CD4-positive, alpha-beta memory T cell (primary cell): ENCODE measurements around the gene OMG. TPM values are rescaled to one million over a fixed set of nuclear protein-coding genes. Genes with fewer than 3 reads are reported as not detected.
"Not testable (repeated sequence)": the region's sequence is repeated elsewhere in the genome, so short reads cannot be mapped to it uniquely, and the experiment has no call there.

ENCODE experiments used
- CTCF ChIA-PET: fragments of 350-600 bp; sonication (Branson Sonifier 250); formaldehyde crosslinking; loops from one replicate; lab custom pipeline; 2021; ENCODE audit warnings: inconsistent platforms; ENCODE audit not compliant: partially characterized antibody; lab: Charles Lee
- POLR2A ChIA-PET: fragments of 350-600 bp; sonication (Branson Sonifier 250); formaldehyde crosslinking; loops from one replicate; lab custom pipeline; 2021; ENCODE audit not compliant: partially characterized antibody; lab: Charles Lee
- DNase-seq, 5 donors: peaks; one replicate each; pipeline versions ENCODE4 v3.0.0 to v3.0.0-alpha.2; 2020 to 2022; ENCODE audit warnings: mixed read lengths in 1 of 5
- H3K27ac ChIP-seq: one replicate; pipeline ENCODE4 v1.7.0; 2013; ENCODE audit warnings: low read depth, low read length
- H3K27me3 ChIP-seq: 2 replicates; pipeline ENCODE4 v1.7.0; 2013; ENCODE audit warnings: mild to moderate bottlenecking, low read length, moderate library complexity; ENCODE audit not compliant: insufficient read depth
- H3K36me3 ChIP-seq: 2 replicates; pipeline ENCODE4 v1.7.0; 2013; ENCODE audit warnings: mild to moderate bottlenecking, low read length, moderate library complexity; ENCODE audit not compliant: insufficient read depth
- H3K4me1 ChIP-seq: 2 replicates; pipeline ENCODE4 v1.7.0; 2013; ENCODE audit warnings: mild to moderate bottlenecking, low read length, moderate library complexity; ENCODE audit not compliant: insufficient read depth
- H3K4me3 ChIP-seq, 2 donors: one replicate each; pipeline ENCODE4 v1.7.0; 2013; ENCODE audit warnings: low read length in 2 of 2, mild to moderate bottlenecking in 1 of 2
- H3K9me3 ChIP-seq, 2 donors: one replicate each; pipeline ENCODE4 v1.7.0; 2013; ENCODE audit warnings: low read length in 2 of 2, control low read depth in 1 of 2; ENCODE audit not compliant: control insufficient read depth in 1 of 2
- H3K27ac Mint-ChIP-seq, 7 donors: one replicate each; pipeline ENCODE4 v1.8.0; 2020 to 2021; ENCODE audit warnings: mixed read lengths in 7 of 7, mild to moderate bottlenecking in 6 of 7, inconsistent platforms in 3 of 7, moderate library complexity in 3 of 7
- H3K27me3 Mint-ChIP-seq, 2 donors: one replicate each; pipeline ENCODE4 v1.8.0; 2020 to 2021; ENCODE audit warnings: mixed read lengths in 2 of 2
- H3K36me3 Mint-ChIP-seq, 2 donors: one replicate each; pipeline ENCODE4 v1.8.0; 2020 to 2021; ENCODE audit warnings: mixed read lengths in 2 of 2, inconsistent platforms in 1 of 2, mild to moderate bottlenecking in 1 of 2
- H3K4me1 Mint-ChIP-seq, 4 donors: one replicate each; pipeline ENCODE4 v1.8.0; 2020 to 2021; ENCODE audit warnings: mixed read lengths in 4 of 4, mild to moderate bottlenecking in 1 of 4
- H3K4me3 Mint-ChIP-seq, 8 donors: one replicate each; pipeline ENCODE4 v1.8.0; 2020 to 2021; ENCODE audit warnings: mixed read lengths in 8 of 8, mild to moderate bottlenecking in 7 of 8, moderate library complexity in 6 of 8, inconsistent platforms in 3 of 8
- H3K9me3 Mint-ChIP-seq, 8 donors: one replicate each; pipeline ENCODE4 v1.8.0; 2020 to 2021; ENCODE audit warnings: mixed read lengths in 8 of 8, mild to moderate bottlenecking in 5 of 8, inconsistent platforms in 3 of 8, moderate library complexity in 1 of 8
- intact Hi-C: fragments of 100-400 bp; cut with micrococcal nuclease; formaldehyde crosslinking; loops from one replicate; pipeline ENCODE4 v1.15.1; 2023
- polyA plus RNA-seq, 2 donors: library from polyadenylated mRNA; unstranded; fragments of 300-500 nt; fragmentation: Illumina TruSeq; gene quantifications; one replicate each; pipeline ENCODE4 v1.2.3, GENCODE V29; 2021
- total RNA-seq, 2 experiments: library from RNA; stranded (reverse); gene quantifications; one replicate each; pipeline ENCODE4 v1.2.3, GENCODE V29; 2021

Gene OMG
- total and polyA plus RNA-seq, 4 experiments from 2014 or later = 0.61 to 0.84 (median 0.69) TPM; not detected in 1

DNA sequence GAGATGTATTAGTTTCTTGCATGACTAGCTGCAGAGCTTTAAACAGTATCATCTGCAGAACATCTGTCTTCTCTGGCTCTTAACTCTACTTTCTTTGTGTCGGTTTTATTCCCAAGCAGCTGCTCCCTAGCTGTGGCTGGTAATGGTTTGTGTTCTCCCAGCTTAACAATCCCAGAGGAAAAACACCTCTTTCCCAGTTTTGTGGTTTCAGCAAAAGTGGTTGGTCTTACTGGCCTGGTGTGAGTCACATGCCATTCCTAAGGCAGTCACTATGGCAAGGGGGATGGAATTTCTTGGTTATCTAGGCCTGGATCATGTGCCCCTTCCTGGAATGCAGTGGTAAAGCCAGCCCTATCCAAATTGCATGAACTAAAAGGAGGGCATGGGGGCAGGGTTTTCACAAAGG, 27.5 kb downstream of the OMG start:
- Mint-ChIP-seq H3K27me3 (no peaks in the 10 kb centered on the region), H3K4me1 (peaks cover 0 to 3% (median under 1%) of the 10 kb centered on the region in 4 donors), H3K9me3 (peaks cover 0 to 2% (median 0%) of the 10 kb centered on the region in 8 donors), H3K4me3 (no peak overlapping the region), H3K27ac (no peak overlapping the region), H3K36me3 (peaks cover 8 to 14% of the 10 kb centered on the region in 2 donors)
- Histone ChIP-seq H3K27ac (no peak overlapping the region), H3K4me3 (no peak overlapping the region), H3K9me3 (no peaks in the 10 kb centered on the region), H3K36me3 (peaks cover 3% of the 10 kb centered on the region), H3K27me3 (no peaks in the 10 kb centered on the region), H3K4me1 (no peaks in the 10 kb centered on the region)
- ChIA-PET POLR2A (no interaction called here), CTCF (interaction anchor here (1.0 kb wide), 1 partner anchor 16 kb away, joined by 3 read pairs; no protein-coding TSS in a partner anchor)
- intact Hi-C loops = no loop called here
- DNase-seq = no peak

DNA sequence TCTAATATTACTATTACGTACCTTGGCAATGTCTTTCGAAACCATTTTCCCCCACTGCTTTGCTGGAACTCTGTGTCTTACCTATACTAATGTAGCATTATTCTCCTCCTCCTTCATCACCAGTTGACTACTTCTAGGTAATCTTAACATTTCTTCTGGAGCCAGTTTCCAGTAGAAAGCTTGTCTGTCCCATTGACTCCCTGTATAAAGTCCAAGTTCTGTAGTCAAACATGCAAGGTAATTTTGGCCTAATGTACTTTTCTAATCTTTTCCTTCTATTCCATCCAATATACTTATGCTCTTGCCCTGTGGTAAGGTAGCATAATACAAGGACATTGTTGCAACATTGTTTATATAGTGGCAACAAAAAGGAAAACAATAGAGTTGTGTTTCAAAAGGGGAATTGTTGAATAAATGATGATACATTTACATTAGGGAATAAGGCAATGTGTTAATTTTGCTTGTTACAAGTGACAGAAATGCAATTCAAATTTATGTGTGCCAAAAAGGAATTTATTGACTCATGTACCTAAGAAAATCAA, 27.9 kb downstream of the OMG start:
- H3K4me1 ChIP-seq = no peaks in the 10 kb centered on the region
- H3K27ac ChIP-seq = no peak overlapping the region
- Mint-ChIP-seq H3K9me3 (peaks cover 0 to 2% (median 0%) of the 10 kb centered on the region in 8 donors), H3K4me3 (no peak overlapping the region), H3K4me1 (peaks cover 0 to 3% (median under 1%) of the 10 kb centered on the region in 4 donors), H3K27ac (peak overlapping the region in 1 of 7 donors; percentile 10), H3K36me3 (peaks cover 8 to 14% of the 10 kb centered on the region in 2 donors), H3K27me3 (no peaks in the 10 kb centered on the region)
- peaks cover 3% of the 10 kb centered on the region for H3K36me3 ChIP-seq
- ChIA-PET POLR2A (no interaction called here), CTCF (interaction anchor here (1.0 kb wide), 1 partner anchor 17 kb away, joined by 3 read pairs; no protein-coding TSS in a partner anchor)
- intact Hi-C loops = no loop called here
- H3K4me3 ChIP-seq = no peak overlapping the region
- no peaks in the 10 kb centered on the region for H3K9me3 ChIP-seq
- H3K27me3 ChIP-seq = no peaks in the 10 kb centered on the region
- DNase-seq = no peak

DNA sequence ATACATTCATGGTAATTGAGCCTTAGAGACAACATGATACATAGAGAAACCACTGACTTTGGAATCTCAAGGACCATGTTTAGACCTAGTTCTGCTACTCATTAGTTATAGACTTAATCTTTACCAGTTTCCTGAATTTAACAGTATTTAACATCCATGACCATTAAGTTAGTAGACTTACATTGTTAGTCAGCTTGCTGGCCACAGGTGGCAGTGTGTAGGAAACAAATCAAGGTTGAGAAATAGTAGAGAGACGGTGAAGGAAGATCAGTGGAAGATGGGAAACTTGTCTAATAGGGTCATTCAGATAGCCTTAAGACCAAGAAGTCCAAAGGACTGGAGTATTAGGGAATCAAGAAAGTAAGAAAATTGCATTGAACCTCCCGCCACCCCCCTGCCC, 31.0 kb downstream of the OMG start:
- H3K9me3 Mint-ChIP-seq = no peaks in the 10 kb centered on the region
- peak overlapping the region in 1 of 7 donors; percentile 26 for H3K27ac Mint-ChIP-seq

DNA sequence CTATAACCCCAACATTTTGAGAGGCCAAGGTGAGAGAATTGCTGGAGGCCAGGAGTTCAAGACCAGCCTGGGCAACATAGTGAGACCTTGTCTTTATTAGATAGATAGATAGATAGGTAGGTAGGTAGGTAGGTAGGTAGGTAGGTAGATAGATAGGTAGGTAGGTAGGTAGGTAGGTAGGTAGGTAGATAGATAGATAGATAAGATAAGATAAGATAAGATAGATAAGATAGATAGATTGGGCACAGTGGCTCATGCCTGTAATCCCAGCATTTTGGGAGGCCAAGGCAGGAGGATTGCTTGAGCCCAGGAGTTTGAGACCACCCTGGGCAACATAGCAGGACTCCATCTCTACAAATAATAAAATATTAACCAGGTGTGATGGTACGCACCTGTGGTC, 34.1 kb downstream of the OMG start:
- H3K27me3 Mint-ChIP-seq, CTCF ChIA-PET, intact Hi-C loops, H3K4me1 Mint-ChIP-seq, H3K36me3 ChIP-seq, POLR2A ChIA-PET, H3K4me3 ChIP-seq, DNase-seq, H3K4me3 Mint-ChIP-seq, H3K27ac ChIP-seq, H3K9me3 Mint-ChIP-seq, H3K9me3 ChIP-seq, H3K4me1 ChIP-seq, H3K27me3 ChIP-seq: not testable (repeated sequence)
- peak overlapping the region in 3 of 7 donors; percentile 36 to 78 (median 37) for H3K27ac Mint-ChIP-seq
- peaks cover 5 to 20% of the 10 kb centered on the region in 2 donors for H3K36me3 Mint-ChIP-seq

More for the DNA sequence above, 31.0 kb downstream of the OMG start:
- H3K27ac ChIP-seq = no peak overlapping the region
- no peaks in the 10 kb centered on the region for H3K4me1 ChIP-seq
- H3K4me3 ChIP-seq = no peak overlapping the region
- H3K4me3 Mint-ChIP-seq = no peak overlapping the region
- peaks cover 0 to 3% (median under 1%) of the 10 kb centered on the region in 4 donors for H3K4me1 Mint-ChIP-seq
- CTCF ChIA-PET = interaction anchor here (0.8 to 3.6 kb wide), 9 partner anchors 14 to 259 kb away, joined by 3 to 36 read pairs (median 4); no protein-coding TSS in a partner anchor
- DNase-seq = peak in 4 of 5 donors; percentile 3 to 19 (median 12)
- H3K9me3 ChIP-seq = no peaks in the 10 kb centered on the region
- H3K27me3 ChIP-seq = no peaks in the 10 kb centered on the region
- intact Hi-C loops = loop anchor here (1.0 to 2.0 kb wide), 3 partner anchors 47 to 107 kb away; partner anchors contain the start of gene EVI2A
- peaks cover 9 to 24% of the 10 kb centered on the region in 2 donors for H3K36me3 Mint-ChIP-seq
- peaks cover 3% of the 10 kb centered on the region for H3K36me3 ChIP-seq
- POLR2A ChIA-PET = interaction anchor here (1.9 kb wide), 1 partner anchor 44 kb away, joined by 8 read pairs; no protein-coding TSS in a partner anchor
- no peaks in the 10 kb centered on the region for H3K27me3 Mint-ChIP-seq

DNA sequence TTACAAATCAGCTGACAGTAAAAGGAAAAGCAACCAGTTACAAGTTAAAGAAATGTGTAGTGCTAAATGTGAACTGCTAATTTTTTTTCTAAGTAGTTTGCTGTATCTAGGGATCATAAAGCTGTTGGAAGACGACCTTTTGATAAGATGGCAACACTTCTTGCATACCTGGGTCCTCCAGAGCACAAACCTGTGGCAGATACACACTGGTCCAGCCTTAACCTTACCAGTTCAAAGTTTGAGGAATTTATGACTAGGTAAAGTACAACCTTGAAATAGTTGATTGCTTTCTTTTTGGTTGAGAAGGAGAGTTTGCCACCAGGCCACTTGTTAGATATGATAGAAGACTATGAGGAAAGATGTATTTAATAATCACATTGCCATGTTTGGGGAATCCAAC, 35.4 kb downstream of the OMG start:
- ChIA-PET CTCF (interaction anchor here (0.5 kb wide), 1 partner anchor 549 kb away, joined by 3 read pairs; no protein-coding TSS in a partner anchor), POLR2A (no interaction called here)
- Mint-ChIP-seq H3K36me3 (peaks cover 2 to 20% of the 10 kb centered on the region in 2 donors), H3K4me3 (no peak overlapping the region), H3K27me3 (no peaks in the 10 kb centered on the region), H3K27ac (no peak overlapping the region), H3K4me1 (peaks cover 0 to 3% (median under 1%) of the 10 kb centered on the region in 4 donors), H3K9me3 (no peaks in the 10 kb centered on the region)
- Histone ChIP-seq H3K36me3 (peaks cover 3% of the 10 kb centered on the region), H3K4me3 (no peak overlapping the region), H3K27ac (no peak overlapping the region), H3K9me3 (no peaks in the 10 kb centered on the region), H3K4me1 (no peaks in the 10 kb centered on the region), H3K27me3 (no peaks in the 10 kb centered on the region)
- no peak for DNase-seq
- intact Hi-C loops = no loop called here

DNA sequence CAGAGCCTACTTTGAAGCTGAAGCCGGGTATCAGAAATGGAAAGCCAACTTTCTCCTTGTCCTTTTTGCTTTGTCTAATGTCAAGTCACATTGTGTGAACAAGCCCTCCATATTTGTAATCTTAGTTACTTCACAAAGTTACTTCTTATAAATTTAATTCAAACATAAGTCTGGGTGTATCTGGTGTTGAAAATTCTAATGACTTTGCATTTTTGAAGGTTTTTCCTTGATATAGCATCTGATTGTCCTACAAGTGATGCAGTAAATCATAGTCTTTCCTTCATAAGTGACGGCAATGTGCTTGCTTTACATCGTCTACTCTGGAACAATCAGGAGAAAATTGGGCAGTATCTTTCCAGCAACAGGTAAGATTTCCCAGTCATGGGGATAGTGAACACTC, 36.9 kb downstream of the OMG start:
- H3K4me3 ChIP-seq = no peak overlapping the region
- H3K36me3 ChIP-seq = no peaks in the 10 kb centered on the region
- H3K9me3 ChIP-seq = no peaks in the 10 kb centered on the region
- no peaks in the 10 kb centered on the region for H3K9me3 Mint-ChIP-seq
- no peaks in the 10 kb centered on the region for H3K4me1 ChIP-seq
- POLR2A ChIA-PET = no interaction called here
- DNase-seq = no peak
- no peak overlapping the region for H3K27ac ChIP-seq
- CTCF ChIA-PET = no interaction called here
- H3K4me1 Mint-ChIP-seq = no peaks in the 10 kb centered on the region
- peak overlapping the region in 1 of 7 donors; percentile 10 for H3K27ac Mint-ChIP-seq
- no peak overlapping the region for H3K4me3 Mint-ChIP-seq
- intact Hi-C loops = no loop called here
- peaks cover 2 to 17% of the 10 kb centered on the region in 2 donors for H3K36me3 Mint-ChIP-seq
- H3K27me3 Mint-ChIP-seq = no peaks in the 10 kb centered on the region
- H3K27me3 ChIP-seq = no peaks in the 10 kb centered on the region

DNA sequence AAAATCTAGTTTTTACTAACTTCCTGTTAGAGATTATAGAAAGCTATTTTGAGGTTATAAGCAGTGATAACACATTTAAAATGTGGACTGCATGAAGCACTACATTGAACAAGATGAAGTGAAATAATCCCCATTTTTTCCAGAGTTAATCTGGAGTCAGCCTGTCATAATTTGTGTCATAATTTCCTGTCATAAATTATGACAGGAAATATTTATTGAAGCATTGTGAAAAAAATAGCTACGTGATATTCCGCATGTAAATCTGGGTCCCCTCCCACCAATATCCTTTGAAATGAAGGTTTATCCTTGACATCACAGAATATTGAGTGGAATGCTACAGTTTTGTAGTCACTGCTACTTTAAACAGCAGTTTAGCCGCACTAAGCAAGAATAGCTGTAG, 40.1 kb downstream of the OMG start:
- peaks cover 2 to 16% of the 10 kb centered on the region in 2 donors for H3K36me3 Mint-ChIP-seq
- no peak overlapping the region for H3K27ac Mint-ChIP-seq
- no peaks in the 10 kb centered on the region for H3K36me3 ChIP-seq
- no peak overlapping the region for H3K27ac ChIP-seq
- ChIA-PET POLR2A (no interaction called here), CTCF (interaction anchor here (1.7 kb wide), 1 partner anchor 10 kb away, joined by 5 read pairs; no protein-coding TSS in a partner anchor)
- H3K27me3 ChIP-seq = no peaks in the 10 kb centered on the region
- H3K4me1 ChIP-seq = no peaks in the 10 kb centered on the region
- H3K4me3 ChIP-seq = no peak overlapping the region
- intact Hi-C loops = no loop called here
- no peaks in the 10 kb centered on the region for H3K9me3 Mint-ChIP-seq
- H3K27me3 Mint-ChIP-seq = no peaks in the 10 kb centered on the region
- no peak for DNase-seq
- H3K4me3 Mint-ChIP-seq = no peak overlapping the region
- H3K9me3 ChIP-seq = no peaks in the 10 kb centered on the region
- no peaks in the 10 kb centered on the region for H3K4me1 Mint-ChIP-seq
